WTC11 (cell line): ENCODE results near the gene ZMYND12. TPM values are rescaled to one million over a fixed set of nuclear protein-coding genes. Genes with fewer than 3 reads are reported as not detected.

ENCODE experiments used
- ATAC-seq: fragments of 200-7000 bp; cut with Tn5 transposase; 2 replicates; pipeline ENCODE4 v1.10.0; 2021; ENCODE audit warnings: mild to moderate bottlenecking, moderate library complexity
- CTCF ChIA-PET: fragments of 300-600 bp; sonication (Branson Sonifier 250); formaldehyde crosslinking; loops from one replicate; lab custom pipeline; 2021; ENCODE audit warnings: antibody characterized with exemption; lab: Charles Lee
- POLR2A ChIA-PET: fragments of 350-600 bp; sonication (Branson Sonifier 250); formaldehyde crosslinking; loops from one replicate; lab custom pipeline; 2021; ENCODE audit warnings: antibody characterized with exemption; lab: Charles Lee
- DNase-seq: peaks from one replicate; pipeline ENCODE4 v3.0.0; 2021; ENCODE audit warnings: low spot score
- H3K27ac Mint-ChIP-seq: 2 replicates; pipeline ENCODE4 v1.8.0; 2021; ENCODE audit warnings: mixed read lengths
- H3K27me3 Mint-ChIP-seq: 2 replicates; pipeline ENCODE4 v1.8.0; 2021; ENCODE audit warnings: low read depth, mild to moderate bottlenecking, moderate library complexity, mixed read lengths
- H3K36me3 Mint-ChIP-seq: 2 replicates; pipeline ENCODE4 v1.8.0; 2021; ENCODE audit warnings: mixed read lengths
- H3K4me1 Mint-ChIP-seq: 2 replicates; pipeline ENCODE4 v1.8.0; 2022; ENCODE audit warnings: mixed read lengths
- H3K4me3 Mint-ChIP-seq: 2 replicates; pipeline ENCODE4 v1.8.0; 2021; ENCODE audit warnings: mild to moderate bottlenecking, moderate library complexity, mixed read lengths
- H3K9me3 Mint-ChIP-seq: 2 replicates; pipeline ENCODE4 v1.8.0; 2021; ENCODE audit warnings: mixed read lengths
- CBFB ChIP-seq: sonication (generic); formaldehyde crosslinking; IDR thresholded peaks from 2 replicates; pipeline ENCODE4 v1.8.1; 2022; ENCODE audit warnings: mild to moderate bottlenecking, low read depth, missing genetic modification reagents
- E2F4 ChIP-seq: sonication (generic); formaldehyde crosslinking; IDR thresholded peaks from 2 replicates; pipeline ENCODE4 v1.8.1; 2022; ENCODE audit warnings: low read depth, mild to moderate bottlenecking, moderate library complexity, missing genetic modification reagents, borderline replicate concordance
- ERG ChIP-seq: fragments of 250-450 bp; sonication (Bioruptor Pico); IDR thresholded peaks from 2 replicates; pipeline ENCODE4 v1.8.0; 2021; ENCODE audit warnings: mild to moderate bottlenecking
- GRHL2 ChIP-seq: fragments of 250-450 bp; sonication (Bioruptor Pico); IDR thresholded peaks from 2 replicates; pipeline ENCODE4 v1.8.0; 2022; ENCODE audit warnings: mild to moderate bottlenecking, moderate library complexity; ENCODE audit not compliant: insufficient replicate concordance, severe bottlenecking
- JUN ChIP-seq: sonication (generic); formaldehyde crosslinking; IDR thresholded peaks from 2 replicates; pipeline ENCODE4 v1.8.0; 2023; ENCODE audit warnings: mild to moderate bottlenecking, missing genetic modification reagents
- KAT7 ChIP-seq: sonication (generic); formaldehyde crosslinking; IDR thresholded peaks from 2 replicates; pipeline ENCODE4 v1.8.1; 2023; ENCODE audit warnings: missing genetic modification reagents, mild to moderate bottlenecking, borderline replicate concordance
- MAX ChIP-seq: sonication (generic); formaldehyde crosslinking; IDR thresholded peaks from 2 replicates; pipeline ENCODE4 v1.8.0; 2022; ENCODE audit warnings: mild to moderate bottlenecking, missing genetic modification reagents
- PRDM15 ChIP-seq: sonication (generic); formaldehyde crosslinking; IDR thresholded peaks from 2 replicates; pipeline ENCODE4 v1.8.0; 2022; ENCODE audit warnings: missing genetic modification reagents
- RORB ChIP-seq: fragments of 250-450 bp; sonication (Bioruptor Pico); IDR thresholded peaks from 2 replicates; pipeline ENCODE4 v1.9.0; 2021; ENCODE audit warnings: mild to moderate bottlenecking
- ZNF416 ChIP-seq: fragments of 250-450 bp; sonication (Bioruptor Pico); IDR thresholded peaks from 2 replicates; pipeline ENCODE4 v1.9.0; 2021; ENCODE audit warnings: mild to moderate bottlenecking, inconsistent platforms
- ZNF423 ChIP-seq: fragments of 250-450 bp; sonication (Bioruptor Pico); IDR thresholded peaks from 2 replicates; pipeline ENCODE4 v2.1.2; 2022; ENCODE audit warnings: mild to moderate bottlenecking, moderate library complexity
- ZNF532 ChIP-seq: fragments of 250-450 bp; sonication (Bioruptor Pico); IDR thresholded peaks from 2 replicates; pipeline ENCODE4 v1.9.0; 2021; ENCODE audit warnings: mild to moderate bottlenecking, borderline replicate concordance
- total RNA-seq: library from RNA; stranded (reverse); gene quantifications from 3 replicates; pipeline ENCODE4 v1.2.3, GENCODE V29; 2021

The ZMYND12 gene
- total RNA-seq, 1 experiment from 2014 or later, result 0.63 TPM

GRCh38 chr1:42427240-42427639 lies 28.6 kb downstream of the ZMYND12 start:
- H3K36me3 Mint-ChIP-seq, result no peaks in the 10 kb centered on the region
- ATAC-seq (no peak), DNase-seq (no peak)
- 0 out of 2 replicates have a peak, but pooled peaks cover 4% of the 10 kb centered on the region for H3K9me3 Mint-ChIP-seq
- ChIA-PET POLR2A (no interaction called here), CTCF (interaction anchor here (1.1 to 1.3 kb wide), 2 partner anchors 9 to 254 kb away, joined by 4 to 5 read pairs; no protein-coding TSS in a partner anchor)
- no peak overlapping the region for H3K4me3 Mint-ChIP-seq
- peak overlapping the region; percentile 32; the same call in 1 of the 2 replicates for H3K27ac Mint-ChIP-seq
- H3K4me1 Mint-ChIP-seq, result peaks cover 10% of the 10 kb centered on the region
- no peak for TF ChIP-seq RORB (CRISPR knock-in tag)
- H3K27me3 Mint-ChIP-seq, result no peaks in the 10 kb centered on the region

- Mint-ChIP-seq H3K4me1 (peaks cover 31% of the 10 kb centered on the region), H3K9me3 (0 out of 2 replicates have a peak, but pooled peaks cover 4% of the 10 kb centered on the region), H3K4me3 (no peak overlapping the region), H3K27ac (no peak overlapping the region)
- CTCF ChIA-PET, result no interaction called here
- POLR2A ChIA-PET, result no interaction called here
- TF ChIP-seq ZNF416 (no peak), JUN (CRISPR knock-in tag) (no peak), ERG (CRISPR knock-in tag) (no peak), GRHL2 (CRISPR knock-in tag) (no peak), MAX (no peak), PRDM15 (CRISPR knock-in tag) (no peak), KAT7 (CRISPR knock-in tag) (no peak), E2F4 (CRISPR knock-in tag) (no peak), CBFB (no peak), ZNF423 (CRISPR knock-in tag) (no peak), ZNF532 (CRISPR knock-in tag) (no peak)
- TF ChIP-seq, all 79 proteins: peak for 0
- ATAC-seq (no peak), DNase-seq (no peak)
- H3K27me3 Mint-ChIP-seq, result no peaks in the 10 kb centered on the region
- no peaks in the 10 kb centered on the region for H3K36me3 Mint-ChIP-seq
Observed at GRCh38 chr1:42424201-42424600, 31.6 kb downstream of the ZMYND12 start.
